GM18499 (cell line): Measurements from ENCODE around the gene DUSP2.

Experiments used
- ATAC-seq: cut with Tn5 transposase; IDR thresholded peaks from one replicate; pipeline ENCODE4 v1.9.1; 2021; ENCODE audit warnings: moderate number of reproducible peaks; ENCODE audit not compliant: insufficient read depth, unreplicated experiment

The DUSP2 gene

DNA sequence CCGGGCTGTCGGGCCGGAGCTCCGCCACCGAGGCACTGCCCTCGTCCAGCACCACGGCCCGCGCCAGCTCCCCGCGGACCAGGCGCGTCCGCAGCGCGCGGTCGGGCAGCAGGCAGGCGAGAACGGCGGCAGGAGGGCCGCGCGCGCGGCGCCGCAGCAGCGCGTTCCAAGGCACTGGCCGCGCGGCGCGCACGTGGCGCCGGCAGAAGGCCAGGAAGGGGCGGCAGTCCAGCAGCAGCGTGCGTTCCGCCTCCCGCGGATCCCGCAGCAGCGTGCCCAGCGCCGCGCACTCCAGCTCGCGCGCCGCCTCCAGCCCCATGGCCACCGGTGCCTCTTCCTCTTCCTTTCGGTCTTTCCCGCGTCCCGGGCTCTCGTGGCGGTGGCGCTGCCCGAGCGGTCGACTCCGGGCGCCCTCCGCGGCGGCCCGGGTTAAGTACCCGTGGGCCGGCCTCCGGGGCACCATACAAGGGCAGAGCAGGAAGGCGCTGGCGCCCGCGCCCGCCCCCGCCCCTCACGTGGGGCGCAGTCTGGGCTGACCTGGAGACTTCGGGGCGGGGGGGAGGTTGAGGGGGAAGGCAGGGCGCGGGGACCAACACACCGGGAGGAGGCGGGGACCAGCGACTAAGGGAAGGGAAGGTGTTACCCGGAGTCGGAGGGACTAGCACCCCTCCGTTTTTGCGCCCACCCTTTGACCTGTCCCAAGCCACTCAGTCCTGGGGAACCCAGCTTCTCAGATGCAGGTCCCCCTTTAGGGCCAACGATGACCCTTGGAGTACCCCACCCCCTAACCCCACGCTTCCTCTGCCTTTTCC, at the start of gene DUSP2:
Gene DUSP2, minus strand, starts transcription at position 405 of the 812 bp plus-strand sequence. Its CDS starts 86 bp downstream, at position 319.
- ATAC-seq: no peak

GRCh38 chr2:96191937-96192670, 46.9 kb upstream of the DUSP2 start:
- no peak for ATAC-seq

DNA sequence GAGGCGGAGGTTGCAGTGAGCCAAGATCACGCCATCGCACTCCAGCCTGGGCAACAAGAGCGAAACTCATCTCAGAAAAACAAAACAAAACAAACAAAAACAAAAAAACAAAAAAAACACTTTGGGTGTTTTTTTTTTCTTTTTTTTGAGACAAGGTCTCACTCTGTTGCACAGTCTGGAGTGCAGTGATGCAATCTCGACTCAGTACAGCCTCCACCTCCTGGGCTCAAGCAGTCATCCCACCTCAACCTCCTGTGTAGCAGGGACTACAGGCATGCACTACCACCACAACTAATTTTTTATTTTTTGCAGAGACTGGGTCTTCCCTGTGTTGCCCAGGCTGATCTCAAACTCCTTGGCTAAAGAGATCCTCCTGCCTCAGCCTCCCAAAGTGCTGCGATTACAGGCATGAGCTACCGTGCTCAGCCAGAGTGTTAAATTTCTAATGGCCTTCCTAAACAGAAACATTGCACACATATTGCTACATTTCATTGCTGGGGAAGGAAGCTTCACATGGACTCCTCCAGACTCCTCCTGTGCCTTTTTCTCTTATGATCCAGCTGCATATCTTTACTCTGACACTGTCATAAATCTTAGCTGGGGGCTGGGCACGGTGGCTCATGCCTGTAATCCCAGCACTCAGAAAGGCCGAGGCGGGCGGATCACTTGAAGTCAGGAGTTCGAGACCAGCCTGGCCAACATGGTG, 43.7 kb upstream of the DUSP2 start:
- ATAC-seq: no peak

DNA sequence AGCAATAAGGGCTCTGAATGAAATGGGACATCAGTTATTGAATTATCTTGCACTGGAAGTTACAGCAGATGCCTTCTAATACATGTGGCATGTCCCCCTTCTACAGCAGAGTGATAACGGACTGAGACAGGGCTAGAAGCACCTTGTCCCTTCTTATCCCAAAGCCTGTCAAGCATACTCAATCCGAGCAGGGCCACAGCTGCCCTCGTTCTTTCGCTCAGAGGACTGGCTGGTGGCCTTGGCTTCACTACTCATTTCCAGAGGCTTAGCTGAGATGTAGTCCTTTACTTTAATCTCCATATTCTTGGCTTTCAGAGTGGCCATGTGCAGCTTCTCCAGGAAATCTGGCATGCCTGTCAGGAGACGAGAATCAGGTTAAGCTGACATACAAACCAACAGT, 41.3 kb upstream of the DUSP2 start:
- no peak for ATAC-seq

- no peak for ATAC-seq
These were observed 40.3 kb upstream of the DUSP2 start for GRCh38 chr2:96185516-96185915.

DNA sequence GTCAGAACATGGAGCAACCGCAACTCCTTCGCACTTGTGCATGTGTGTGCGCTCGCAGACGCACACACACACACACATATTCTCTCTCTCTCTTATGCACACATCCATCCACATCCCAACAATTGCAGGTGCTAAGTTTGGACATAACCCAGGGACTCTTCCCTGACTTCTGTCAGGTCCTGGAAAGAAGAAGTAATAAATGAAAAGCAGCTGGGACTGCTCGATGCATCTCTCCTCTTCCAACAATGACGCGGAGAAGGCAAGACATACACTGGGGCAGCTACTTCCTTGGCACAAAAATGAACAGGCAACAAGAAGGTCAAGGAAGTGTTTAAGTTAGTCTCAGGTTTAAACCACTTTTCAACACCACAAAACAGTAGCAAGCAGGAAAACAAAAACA, 39.7 kb upstream of the DUSP2 start:
- no peak for ATAC-seq

GRCh38 chr2:96184188-96184587, 38.9 kb upstream of the DUSP2 start:
- no peak for ATAC-seq

- ATAC-seq: no peak
These were observed 36.3 kb upstream of the DUSP2 start for GRCh38 chr2:96181529-96181928.

GRCh38 chr2:96180521-96180920, 35.3 kb upstream of the DUSP2 start:
- no peak for ATAC-seq

DNA sequence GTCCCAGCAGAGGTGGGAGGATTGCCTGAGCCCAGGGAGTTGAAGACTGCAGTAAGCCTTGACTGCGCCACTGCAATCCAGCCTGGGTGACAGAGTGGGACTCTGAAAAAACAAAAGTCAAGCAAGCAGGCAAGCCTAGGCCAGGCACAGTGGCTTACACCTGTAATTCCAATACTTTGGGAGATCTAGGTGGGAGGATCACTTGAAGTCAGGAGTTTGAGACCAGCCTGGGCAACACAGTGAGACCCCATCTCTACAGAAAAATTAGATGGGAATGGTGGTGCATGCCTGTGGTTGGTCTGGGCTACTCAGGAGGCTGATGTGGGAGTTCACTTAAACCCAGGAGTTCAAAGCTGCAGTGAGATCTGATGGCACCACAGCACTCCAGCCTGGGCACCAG, 34.8 kb upstream of the DUSP2 start:
- ATAC-seq: no peak

- no peak for ATAC-seq
These were observed 31.4 kb upstream of the DUSP2 start for GRCh38 chr2:96176661-96177060.

GRCh38 chr2:96175951-96176350, 30.7 kb upstream of the DUSP2 start:
- no peak for ATAC-seq

DNA sequence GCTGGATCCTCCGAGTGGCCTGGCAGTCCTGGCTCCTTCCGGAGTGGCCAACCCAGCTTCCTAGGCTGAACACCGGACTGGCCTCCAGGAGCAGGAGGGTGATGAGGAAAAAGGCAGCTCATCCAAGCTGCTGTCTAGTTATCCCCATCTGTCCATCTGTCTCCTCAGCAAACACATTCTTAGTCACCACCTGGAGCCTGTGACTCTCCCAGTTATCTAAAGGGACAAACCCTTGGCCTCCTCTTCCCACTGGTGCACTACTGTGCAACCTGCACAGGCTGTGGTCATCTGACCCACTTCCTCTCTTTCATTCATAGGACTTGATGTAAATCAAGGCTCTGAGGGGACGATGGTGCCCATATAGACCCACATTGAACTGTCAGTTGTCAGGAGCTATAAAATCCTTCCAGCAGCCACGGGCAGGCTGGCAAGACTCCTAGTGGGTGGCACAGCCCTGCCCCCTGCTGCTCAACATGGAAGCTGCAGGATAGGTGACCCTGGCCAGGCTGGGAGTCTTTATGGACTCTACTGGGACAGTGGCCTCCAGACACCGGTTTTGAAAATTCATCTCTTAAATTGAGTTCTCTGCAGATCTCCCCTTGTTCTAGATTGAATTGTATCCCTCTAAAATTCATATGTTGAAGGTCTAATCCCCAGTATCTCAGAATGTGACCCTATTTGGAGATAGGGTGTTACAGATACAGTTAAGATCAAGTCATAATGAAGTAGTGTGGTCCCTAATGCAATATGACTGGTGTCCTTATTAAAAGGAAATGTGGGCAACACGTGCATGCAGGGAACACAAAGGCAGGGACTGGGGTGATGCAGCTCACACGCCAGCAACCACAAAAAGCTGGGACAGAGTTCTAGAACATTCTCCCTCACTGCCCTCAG, 29.3 kb upstream of the DUSP2 start:
- ATAC-seq: no peak

- no peak for ATAC-seq
These were observed 26.6 kb upstream of the DUSP2 start for GRCh38 chr2:96171831-96172230.

DNA sequence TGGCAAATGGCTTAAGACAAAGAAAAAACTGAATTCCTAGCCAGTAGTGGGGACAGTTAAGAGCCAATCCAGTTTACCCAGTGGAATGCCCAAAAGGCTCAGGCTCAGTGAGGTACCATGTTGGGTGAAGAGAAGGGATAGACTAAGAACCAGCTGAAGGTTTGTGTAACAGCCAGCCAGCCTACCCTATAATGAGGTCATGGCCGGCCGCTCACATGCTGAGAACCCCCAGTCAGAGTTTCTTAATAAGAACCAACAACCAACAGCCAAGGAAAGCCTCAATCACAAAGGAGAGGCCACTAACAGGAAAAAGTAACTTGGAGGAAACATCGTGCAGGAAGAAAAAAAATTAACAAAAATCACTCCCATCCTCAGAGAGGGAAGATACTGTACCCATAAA, 25.4 kb upstream of the DUSP2 start:
- no peak for ATAC-seq

DNA sequence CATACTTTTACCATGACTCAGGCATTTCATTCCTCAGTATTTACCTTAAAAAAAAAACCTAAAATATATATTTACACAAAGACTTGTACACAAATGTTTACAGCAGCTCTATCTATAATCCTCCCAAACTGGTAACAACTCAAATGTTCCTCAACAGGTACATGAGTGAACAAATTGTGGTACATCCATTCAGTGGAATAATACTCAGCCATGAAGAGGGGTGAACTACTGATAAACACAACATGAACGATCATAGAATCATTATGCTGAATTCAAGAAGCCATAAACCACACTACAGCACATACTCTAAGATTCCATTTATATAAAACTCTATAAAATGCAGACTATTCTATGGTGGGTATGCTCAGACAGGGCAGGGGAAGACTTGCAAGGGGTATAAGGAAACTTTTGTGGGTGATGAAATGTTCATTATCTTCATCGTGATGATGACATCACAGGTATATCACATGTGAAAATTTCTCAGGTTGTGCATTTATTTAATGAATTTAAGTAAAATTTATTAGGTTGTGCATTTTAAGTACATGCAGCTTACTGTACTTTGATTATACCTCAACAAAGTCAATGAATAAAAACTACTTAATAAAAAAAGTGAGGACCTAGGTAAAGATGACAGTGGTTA, 24.7 kb upstream of the DUSP2 start:
- no peak for ATAC-seq

- no peak for ATAC-seq
These were observed 22.3 kb upstream of the DUSP2 start for GRCh38 chr2:96167407-96168013.

DNA sequence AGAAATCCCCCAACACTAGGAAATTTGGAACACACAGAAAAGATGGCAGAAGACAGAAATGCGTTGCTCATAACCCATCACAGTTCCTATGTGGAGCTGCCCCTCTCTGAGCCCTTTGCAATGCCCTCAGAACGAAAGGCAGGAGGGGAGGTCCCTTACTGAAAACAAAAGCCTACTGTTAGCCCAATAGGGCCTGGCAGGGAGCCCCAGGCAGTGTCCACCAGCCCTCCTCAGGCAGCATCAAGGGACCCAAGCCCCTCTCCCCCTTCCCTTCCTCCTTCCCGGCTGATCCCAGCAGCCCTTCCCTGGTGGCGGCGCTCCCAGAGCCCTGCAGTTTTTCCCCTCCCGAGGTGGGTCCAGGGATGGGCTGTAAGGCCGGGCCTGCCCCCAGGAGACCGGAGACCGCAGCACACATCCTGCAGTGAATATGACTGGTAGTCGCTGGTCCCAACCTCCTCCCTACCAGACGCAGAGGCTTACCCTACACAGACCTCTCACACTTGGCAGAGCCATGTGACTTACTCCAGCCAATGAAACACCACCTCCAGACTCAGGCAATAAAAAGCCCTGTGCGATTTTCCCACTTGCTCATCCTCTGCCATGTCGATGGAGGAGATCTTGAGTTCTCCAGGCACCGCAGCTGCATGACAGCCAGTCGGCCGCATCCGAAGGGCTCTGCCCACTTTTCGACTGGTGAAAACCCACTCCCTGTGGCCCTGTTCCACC, 19.4 kb upstream of the DUSP2 start:
- peak; percentile 51 for ATAC-seq
